ENCODE data around the gene GPHA2.

Gene GPHA2

GRCh38 chr11:64930340-64930739 is 5.4 kb downstream of the GPHA2 start:
- no peak for DNase-seq (ENCODE audit: low read depth)

GRCh38 chr11:64929625-64930024 is 6.1 kb downstream of the GPHA2 start:
- H3K4me3 ChIP-seq (ENCODE audit: low read length) = no peak overlapping the region
- no peak for TF ChIP-seq CTCF (conservative IDR thresholded peaks at IDR 0.05; ENCODE audit: low read depth, low read length)
- DNase-seq (ENCODE audit: low read depth) = no peak

More at GRCh38 chr11:64930340-64930739, 5.4 kb downstream of the GPHA2 start:
- TF ChIP-seq CTCF (conservative IDR thresholded peaks at IDR 0.05; ENCODE audit: low read depth, low read length) = no peak
- H3K4me3 ChIP-seq (ENCODE audit: low read length) = no peak overlapping the region

- no peak overlapping the region for H3K4me3 ChIP-seq (ENCODE audit: low read length)
- no peak for TF ChIP-seq CTCF (conservative IDR thresholded peaks at IDR 0.05; ENCODE audit: low read depth, low read length)
- no peak for DNase-seq (ENCODE audit: low read depth)
Measured at GRCh38 chr11:64928957-64929356, 6.7 kb downstream of the GPHA2 start.

GRCh38 chr11:64926689-64927088 is 9.0 kb downstream of the GPHA2 start:
- no peak overlapping the region for H3K4me3 ChIP-seq (ENCODE audit: low read length)
- TF ChIP-seq CTCF (conservative IDR thresholded peaks at IDR 0.05; ENCODE audit: low read depth, low read length) = no peak
- DNase-seq (ENCODE audit: low read depth) = no peak

GRCh38 chr11:64925536-64926436 is 9.9 kb downstream of the GPHA2 start:
- TF ChIP-seq CTCF (conservative IDR thresholded peaks at IDR 0.05; ENCODE audit: low read depth, low read length) = no peak
- DNase-seq (ENCODE audit: low read depth) = no peak
- H3K4me3 ChIP-seq (ENCODE audit: low read length) = peak overlapping the region; percentile 72

GRCh38 chr11:64924910-64925284 is 10.8 kb downstream of the GPHA2 start:
- DNase-seq (ENCODE audit: low read depth) = no peak
- H3K4me3 ChIP-seq (ENCODE audit: low read length) = peak overlapping the region; percentile 72
- TF ChIP-seq CTCF (conservative IDR thresholded peaks at IDR 0.05; ENCODE audit: low read depth, low read length) = no peak

Data from retinal pigment epithelial cell (primary cell).